Measurements from ENCODE around the gene KIFC3. TPM values are rescaled to one million over a fixed set of nuclear protein-coding genes. Genes with fewer than 3 reads are reported as not detected.

KIFC3 gene
- total RNA-seq, 3 donors from 2014 or later, result 15.7 to 36.1 (median 35.1) TPM

DNA sequence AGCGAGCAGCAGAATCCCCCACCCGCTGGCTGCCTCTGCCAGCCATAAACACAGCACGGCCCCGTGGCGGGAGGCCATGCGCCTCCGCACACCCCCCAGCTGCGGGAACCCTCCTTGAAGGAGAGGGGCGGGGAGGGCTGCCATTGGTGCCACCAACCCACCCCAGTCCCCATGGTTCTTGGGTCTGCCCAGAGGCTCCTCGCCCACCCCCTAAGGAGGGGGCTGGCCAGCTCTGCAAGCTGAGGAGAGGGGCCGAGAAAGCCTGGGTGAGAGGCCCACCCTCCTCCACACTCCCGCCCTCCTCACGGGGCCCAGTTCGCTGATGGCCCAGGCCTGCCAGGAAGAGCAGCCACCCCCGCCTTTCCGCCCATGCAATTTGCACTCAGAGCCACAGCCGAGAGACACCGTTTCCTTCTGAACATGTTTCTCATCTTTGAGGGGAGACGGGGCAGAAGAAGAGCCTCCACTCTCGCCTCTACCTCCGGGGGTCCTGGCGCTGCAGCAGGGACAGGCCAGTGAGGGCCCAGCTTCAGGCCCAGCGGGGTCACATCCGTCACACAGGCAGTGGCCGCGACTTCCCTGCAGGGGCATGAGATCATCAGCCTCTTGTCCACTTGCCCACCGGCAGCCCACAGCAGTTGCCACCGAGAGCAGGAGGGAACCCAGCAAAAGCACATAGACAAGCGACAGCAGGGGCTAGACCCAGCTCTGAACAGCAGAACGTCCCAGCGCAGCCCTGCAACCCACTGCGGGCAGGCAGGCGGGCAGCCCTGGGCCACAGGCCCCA, 43.8 kb downstream of the KIFC3 start:
- H3K4me1 ChIP-seq, result no peaks in the 10 kb centered on the region
- no peaks in the 10 kb centered on the region for H3K36me3 ChIP-seq
- H3K9me3 ChIP-seq, result no peaks in the 10 kb centered on the region
- peak overlapping the region in 1 of 2 donors; percentile 19 for H3K27ac ChIP-seq
- DNase-seq (ENCODE audit: low spot score in 2 of 2), result no peak
- intact Hi-C loops (cut with DNase I; ENCODE audit: low total_unique reads), result loop anchor here (1.0 to 10.0 kb wide), 2 partner anchors 14 to 86 kb away; no protein-coding TSS in a partner anchor
- TF ChIP-seq POLR2AphosphoS5 (IDR thresholded peaks at IDR 0.05) (no peak), POLR2A (IDR thresholded peaks at IDR 0.05) (no peak)
- TF ChIP-seq, protein P1, sequence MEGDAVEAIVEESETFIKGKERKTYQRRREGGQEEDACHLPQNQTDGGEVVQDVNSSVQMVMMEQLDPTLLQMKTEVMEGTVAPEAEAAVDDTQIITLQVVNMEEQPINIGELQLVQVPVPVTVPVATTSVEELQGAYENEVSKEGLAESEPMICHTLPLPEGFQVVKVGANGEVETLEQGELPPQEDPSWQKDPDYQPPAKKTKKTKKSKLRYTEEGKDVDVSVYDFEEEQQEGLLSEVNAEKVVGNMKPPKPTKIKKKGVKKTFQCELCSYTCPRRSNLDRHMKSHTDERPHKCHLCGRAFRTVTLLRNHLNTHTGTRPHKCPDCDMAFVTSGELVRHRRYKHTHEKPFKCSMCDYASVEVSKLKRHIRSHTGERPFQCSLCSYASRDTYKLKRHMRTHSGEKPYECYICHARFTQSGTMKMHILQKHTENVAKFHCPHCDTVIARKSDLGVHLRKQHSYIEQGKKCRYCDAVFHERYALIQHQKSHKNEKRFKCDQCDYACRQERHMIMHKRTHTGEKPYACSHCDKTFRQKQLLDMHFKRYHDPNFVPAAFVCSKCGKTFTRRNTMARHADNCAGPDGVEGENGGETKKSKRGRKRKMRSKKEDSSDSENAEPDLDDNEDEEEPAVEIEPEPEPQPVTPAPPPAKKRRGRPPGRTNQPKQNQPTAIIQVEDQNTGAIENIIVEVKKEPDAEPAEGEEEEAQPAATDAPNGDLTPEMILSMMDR (IDR thresholded peaks at IDR 0.05), result no peak
- no peak overlapping the region for H3K4me3 ChIP-seq
- H3K27me3 ChIP-seq, result no peaks in the 10 kb centered on the region

DNA sequence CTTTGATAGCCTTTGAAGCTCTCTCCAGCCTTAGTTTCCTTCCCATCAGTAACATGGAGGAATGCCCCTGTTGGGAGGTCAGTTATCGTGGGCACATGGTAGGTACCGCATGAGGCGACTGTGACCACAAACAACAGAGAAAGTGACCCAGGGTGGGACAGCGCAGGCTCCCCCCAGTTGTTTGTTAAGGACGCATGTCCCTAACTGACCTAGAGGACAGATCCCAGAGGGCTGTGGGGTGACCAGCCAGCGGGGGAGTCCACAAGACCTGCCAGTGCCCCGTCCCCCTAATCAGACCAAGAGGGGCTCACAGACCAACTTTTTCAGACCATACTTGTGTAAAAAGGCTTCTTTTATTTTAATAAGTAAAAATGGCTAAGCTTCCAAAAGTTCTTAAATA, 44.4 kb downstream of the KIFC3 start:
- peak overlapping the region; percentile 29 to 53 for H3K27ac ChIP-seq
- DNase-seq (ENCODE audit: low spot score in 2 of 2), result no peak
- no peaks in the 10 kb centered on the region for H3K27me3 ChIP-seq
- TF ChIP-seq POLR2A (IDR thresholded peaks at IDR 0.05), result no peak
- no peak for TF ChIP-seq POLR2AphosphoS5 (IDR thresholded peaks at IDR 0.05)
- TF ChIP-seq, protein P1 (IDR thresholded peaks at IDR 0.05), result no peak
- H3K4me1 ChIP-seq, result no peaks in the 10 kb centered on the region
- H3K36me3 ChIP-seq, result no peaks in the 10 kb centered on the region
- no peaks in the 10 kb centered on the region for H3K9me3 ChIP-seq
- intact Hi-C loops (cut with DNase I; ENCODE audit: low total_unique reads), result loop anchor here (1.0 to 10.0 kb wide), 2 partner anchors 14 to 87 kb away; no protein-coding TSS in a partner anchor
- no peak overlapping the region for H3K4me3 ChIP-seq

DNA sequence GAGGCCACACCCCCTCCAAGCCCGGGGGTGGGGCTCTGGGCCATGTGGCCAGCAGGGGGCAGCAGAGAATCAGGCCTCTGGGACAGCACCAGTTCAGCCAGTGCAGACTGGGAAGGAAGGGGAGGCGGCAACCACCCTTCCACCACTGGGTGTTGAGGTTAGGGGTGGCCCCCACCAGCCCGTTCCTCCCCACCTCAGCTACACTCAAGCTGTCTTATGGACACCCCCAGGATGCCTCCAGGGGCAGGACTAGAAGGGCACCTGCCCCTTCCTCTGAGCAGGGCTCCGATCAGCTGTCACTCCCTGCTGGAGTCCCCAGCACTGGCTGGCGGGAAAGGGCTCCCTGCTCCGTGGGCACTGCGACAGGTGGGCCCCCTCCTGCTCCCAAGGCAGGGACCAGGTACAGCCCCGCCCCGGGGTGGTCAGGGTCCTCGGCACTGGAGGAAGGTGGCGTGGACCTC, 44.9 kb downstream of the KIFC3 start:
- H3K4me3 ChIP-seq, result no peak overlapping the region
- intact Hi-C loops (cut with DNase I; ENCODE audit: low total_unique reads), result loop anchor here (10.0 kb wide), 1 partner anchor 87 kb away; no protein-coding TSS in a partner anchor

DNA sequence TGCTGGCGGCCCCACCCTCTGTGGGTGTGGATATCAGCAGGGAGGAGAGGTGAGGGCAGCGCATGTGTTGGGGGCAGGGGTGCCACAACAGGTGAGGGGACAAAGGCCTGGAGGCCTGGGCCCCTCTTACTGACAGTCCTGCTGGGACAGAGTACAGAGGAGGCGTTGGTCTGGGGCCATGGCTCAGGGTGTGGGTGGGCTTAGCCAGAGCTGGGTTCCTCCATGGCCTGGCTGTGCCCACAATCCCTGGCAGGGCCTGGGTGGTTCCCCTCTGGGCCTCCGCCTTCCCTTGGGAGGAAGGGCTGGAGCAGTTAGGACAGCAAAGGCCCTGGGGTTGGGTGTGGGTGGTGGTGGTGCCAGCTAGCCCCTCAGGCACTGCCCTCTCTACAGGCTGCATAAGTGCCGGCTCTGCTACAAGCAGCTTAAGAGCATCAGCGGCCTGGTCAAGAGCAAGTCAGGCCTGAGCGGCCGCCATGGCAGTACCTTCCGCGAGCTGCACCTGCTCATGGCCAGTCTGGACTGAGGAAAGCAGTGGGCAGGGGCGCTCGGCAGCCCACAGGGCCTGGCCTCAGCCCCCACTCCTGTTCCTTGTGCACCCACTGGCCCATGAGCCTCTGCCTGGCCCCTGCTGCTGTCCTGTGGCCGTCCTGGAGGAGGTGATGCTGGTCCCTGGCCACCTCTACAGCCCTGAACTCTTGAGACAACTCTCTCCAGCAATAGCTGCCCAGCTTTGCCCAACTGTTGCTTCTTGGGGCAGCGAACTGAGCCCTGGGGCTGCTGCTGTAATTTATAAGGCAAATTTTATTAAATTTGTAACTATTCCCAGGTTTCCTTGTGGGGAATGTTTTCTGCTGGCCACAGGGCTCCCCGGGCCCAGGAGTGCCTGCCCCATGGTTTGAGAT, 45.6 kb downstream of the KIFC3 start:
- H3K27me3 ChIP-seq, result no peaks in the 10 kb centered on the region
- H3K4me3 ChIP-seq, result no peak overlapping the region
- no peaks in the 10 kb centered on the region for H3K4me1 ChIP-seq
- no peak for TF ChIP-seq POLR2AphosphoS5 (IDR thresholded peaks at IDR 0.05)
- no peak for TF ChIP-seq POLR2A (IDR thresholded peaks at IDR 0.05)
- TF ChIP-seq, protein P1 (IDR thresholded peaks at IDR 0.05), result no peak
- H3K9me3 ChIP-seq, result no peaks in the 10 kb centered on the region
- intact Hi-C loops (cut with DNase I; ENCODE audit: low total_unique reads), result loop anchor here (10.0 kb wide), 1 partner anchor 88 kb away; no protein-coding TSS in a partner anchor
- no peaks in the 10 kb centered on the region for H3K36me3 ChIP-seq
- DNase-seq (ENCODE audit: low spot score in 2 of 2), result peak in 1 of 2 donors; percentile 46
- no peak overlapping the region for H3K27ac ChIP-seq

More for the DNA sequence above, 44.9 kb downstream of the KIFC3 start:
- no peaks in the 10 kb centered on the region for H3K36me3 ChIP-seq
- peak; percentile 76 to 90 for DNase-seq (ENCODE audit: low spot score in 2 of 2)
- H3K4me1 ChIP-seq, result no peaks in the 10 kb centered on the region
- H3K27me3 ChIP-seq, result no peaks in the 10 kb centered on the region
- TF ChIP-seq POLR2A (IDR thresholded peaks at IDR 0.05) (no peak), POLR2AphosphoS5 (IDR thresholded peaks at IDR 0.05) (no peak)
- TF ChIP-seq, protein P1 (IDR thresholded peaks at IDR 0.05), result peak; percentile 76 to 92 (median 91)
- no peaks in the 10 kb centered on the region for H3K9me3 ChIP-seq
- H3K27ac ChIP-seq, result peak overlapping the region; percentile 29 to 53

Measured in breast epithelium (tissue), 4 donors.